ENCODE measurements around the gene ELL2. TPM values are rescaled to one million over a fixed set of nuclear protein-coding genes. Genes with fewer than 3 reads are reported as not detected.
A peak's percentile ranks its signal among the peaks of the same experiment; 100 is the strongest.
"Not testable (repeated sequence)": the region's sequence is repeated elsewhere in the genome, so short reads cannot be mapped to it uniquely, and the experiment has no call there.

The ELL2 gene
- total RNA-seq, 1 donor, result 302 TPM

DNA sequence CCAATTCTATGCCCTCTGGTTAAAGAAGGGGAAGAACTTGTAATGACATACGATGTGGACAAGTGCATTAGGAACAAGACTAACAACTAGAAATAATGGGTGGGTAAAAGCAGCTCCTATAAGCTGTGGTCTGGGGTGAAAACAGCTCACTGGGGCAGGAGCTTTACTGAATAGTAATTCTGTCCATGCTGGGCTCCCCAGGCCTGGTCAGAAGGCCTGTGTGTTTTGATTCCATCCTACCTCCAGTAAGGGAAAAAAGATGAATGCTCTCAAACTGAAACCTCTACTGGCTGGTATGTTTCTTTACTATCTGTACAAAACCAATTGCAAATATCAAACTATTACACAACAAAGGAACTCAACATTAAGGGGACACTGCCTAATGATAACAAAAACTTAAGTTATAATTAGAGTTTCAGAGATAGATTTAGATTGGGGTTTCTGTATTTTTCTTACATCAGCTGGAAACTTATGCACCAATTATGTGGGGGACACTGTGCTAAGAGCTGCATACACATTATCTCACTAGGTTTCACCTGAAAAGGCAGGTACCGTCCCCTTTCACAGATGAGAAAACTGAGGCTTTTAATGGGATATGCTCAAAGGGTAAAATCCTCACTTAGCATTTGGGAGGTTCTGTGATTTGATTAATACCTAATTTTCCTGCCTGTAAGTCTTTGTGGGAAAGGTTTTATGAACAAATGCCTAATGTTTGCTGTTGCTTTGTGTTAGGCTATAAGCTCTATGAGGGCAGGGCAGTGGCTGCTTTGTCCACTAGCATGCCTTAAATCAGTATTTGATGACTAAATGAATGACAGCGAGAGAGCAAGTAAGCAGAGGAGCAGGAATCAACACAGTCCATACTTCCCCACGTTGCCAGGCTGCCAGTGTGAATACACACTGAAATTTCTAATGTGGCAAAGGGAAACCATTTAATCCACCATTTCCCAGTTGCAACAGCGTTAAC, 53.6 kb downstream of the ELL2 start:
- TF ChIP-seq, protein P1, sequence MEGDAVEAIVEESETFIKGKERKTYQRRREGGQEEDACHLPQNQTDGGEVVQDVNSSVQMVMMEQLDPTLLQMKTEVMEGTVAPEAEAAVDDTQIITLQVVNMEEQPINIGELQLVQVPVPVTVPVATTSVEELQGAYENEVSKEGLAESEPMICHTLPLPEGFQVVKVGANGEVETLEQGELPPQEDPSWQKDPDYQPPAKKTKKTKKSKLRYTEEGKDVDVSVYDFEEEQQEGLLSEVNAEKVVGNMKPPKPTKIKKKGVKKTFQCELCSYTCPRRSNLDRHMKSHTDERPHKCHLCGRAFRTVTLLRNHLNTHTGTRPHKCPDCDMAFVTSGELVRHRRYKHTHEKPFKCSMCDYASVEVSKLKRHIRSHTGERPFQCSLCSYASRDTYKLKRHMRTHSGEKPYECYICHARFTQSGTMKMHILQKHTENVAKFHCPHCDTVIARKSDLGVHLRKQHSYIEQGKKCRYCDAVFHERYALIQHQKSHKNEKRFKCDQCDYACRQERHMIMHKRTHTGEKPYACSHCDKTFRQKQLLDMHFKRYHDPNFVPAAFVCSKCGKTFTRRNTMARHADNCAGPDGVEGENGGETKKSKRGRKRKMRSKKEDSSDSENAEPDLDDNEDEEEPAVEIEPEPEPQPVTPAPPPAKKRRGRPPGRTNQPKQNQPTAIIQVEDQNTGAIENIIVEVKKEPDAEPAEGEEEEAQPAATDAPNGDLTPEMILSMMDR (IDR thresholded peaks at IDR 0.05; ENCODE audit: insufficient read depth, low read depth, low read length), result no peak
- no peak for DNase-seq (ENCODE audit: low read depth)
- H3K4me3 ChIP-seq (ENCODE audit: low read depth, low read length), result no peak overlapping the region

DNA sequence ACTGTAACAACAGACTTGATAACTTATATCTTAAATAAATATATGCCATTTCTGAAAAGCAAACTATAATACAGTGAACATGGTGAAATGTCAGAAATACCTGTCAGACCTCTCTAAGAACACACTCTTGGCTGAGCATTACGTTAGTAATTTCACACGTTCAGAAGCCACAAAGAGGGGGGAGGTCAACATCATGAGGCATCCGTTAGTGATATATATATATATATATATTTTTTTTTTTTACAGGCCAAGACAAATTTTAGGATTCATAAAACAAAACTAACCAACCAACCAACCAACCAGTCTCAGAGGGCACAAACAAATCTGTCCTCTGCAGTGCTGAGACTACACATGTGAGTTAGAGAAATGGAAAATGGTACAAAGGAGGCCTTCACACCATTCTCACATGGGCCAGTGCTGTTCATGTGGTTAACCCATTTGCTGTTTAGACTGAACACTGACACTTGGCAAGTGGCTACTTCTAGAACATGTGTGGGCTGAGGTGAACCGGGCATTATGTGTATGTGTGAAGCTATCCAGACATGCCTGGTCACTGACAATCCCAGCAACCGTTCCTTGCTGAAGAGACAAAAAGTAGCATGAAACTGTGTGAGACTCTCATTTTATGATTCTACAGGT, 54.5 kb downstream of the ELL2 start:
- no peak overlapping the region for H3K4me3 ChIP-seq (ENCODE audit: low read depth, low read length)
- TF ChIP-seq, protein P1 (IDR thresholded peaks at IDR 0.05; ENCODE audit: insufficient read depth, low read depth, low read length), result no peak
- no peak for DNase-seq (ENCODE audit: low read depth)

DNA sequence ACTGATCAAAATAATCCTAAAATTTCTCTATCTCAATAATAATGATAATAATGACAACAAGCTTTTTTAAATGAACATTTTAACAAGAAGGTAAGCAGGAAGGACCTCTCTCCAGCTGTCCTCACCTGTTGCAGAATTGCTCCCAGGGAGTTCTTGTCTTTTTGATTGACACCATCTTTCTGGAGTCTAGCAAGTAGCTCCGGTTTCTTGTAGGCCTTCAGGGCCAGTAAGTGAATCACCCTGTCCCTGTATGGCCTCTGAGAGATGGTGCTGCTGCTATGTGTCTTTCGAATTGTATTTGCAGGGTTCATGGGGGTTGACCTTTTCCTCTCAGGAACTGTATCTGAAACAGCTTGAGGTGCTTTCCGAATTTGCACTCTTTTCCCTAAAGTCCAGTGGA, 55.3 kb downstream of the ELL2 start:
- DNase-seq (ENCODE audit: low read depth); H3K4me3 ChIP-seq (ENCODE audit: low read depth, low read length): not testable (repeated sequence)

DNA sequence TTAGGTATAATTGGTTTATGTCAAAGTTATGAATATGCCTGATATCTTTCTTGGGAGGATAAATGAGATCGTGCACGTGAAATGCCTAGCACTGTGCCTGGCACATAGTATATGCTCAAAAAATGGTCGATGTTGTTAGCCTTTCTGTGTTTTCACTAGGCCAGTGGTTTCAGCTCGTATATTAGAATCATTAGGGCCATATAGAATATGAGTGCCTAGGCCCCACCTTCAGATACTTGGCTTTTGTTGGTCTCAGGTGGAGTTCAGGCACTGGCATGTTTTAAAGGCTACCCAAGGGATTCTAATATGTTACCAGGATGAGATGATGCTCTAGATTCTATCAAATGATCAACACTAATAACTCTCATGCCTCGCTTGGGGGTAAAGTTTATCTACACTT, 56.8 kb downstream of the ELL2 start:
- DNase-seq (ENCODE audit: low read depth), result no peak
- H3K4me3 ChIP-seq (ENCODE audit: low read depth, low read length), result no peak overlapping the region
- TF ChIP-seq, protein P1 (IDR thresholded peaks at IDR 0.05; ENCODE audit: insufficient read depth, low read depth, low read length), result no peak

DNA sequence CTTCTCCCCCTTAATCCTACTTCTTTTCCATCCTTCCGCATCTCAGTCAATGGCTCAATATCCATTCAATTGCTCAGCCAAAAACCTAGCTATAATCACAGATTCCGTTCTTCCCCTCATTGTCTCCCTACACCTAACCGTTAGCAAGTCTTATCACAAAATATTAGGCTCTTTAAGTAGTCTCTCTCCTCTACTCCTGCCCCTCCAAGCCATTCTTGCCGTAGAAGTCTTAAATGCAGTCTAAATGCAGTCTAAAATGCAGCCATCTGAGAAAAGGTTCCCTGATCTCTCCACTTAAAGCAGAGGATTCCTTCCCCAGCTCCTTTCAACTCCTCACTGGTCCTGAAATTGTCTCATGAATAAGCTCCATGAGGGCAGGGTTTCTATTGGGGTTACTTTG, 57.8 kb downstream of the ELL2 start:
- H3K4me3 ChIP-seq (ENCODE audit: low read depth, low read length), result no peak overlapping the region
- TF ChIP-seq, protein P1 (IDR thresholded peaks at IDR 0.05; ENCODE audit: insufficient read depth, low read depth, low read length), result no peak

DNA sequence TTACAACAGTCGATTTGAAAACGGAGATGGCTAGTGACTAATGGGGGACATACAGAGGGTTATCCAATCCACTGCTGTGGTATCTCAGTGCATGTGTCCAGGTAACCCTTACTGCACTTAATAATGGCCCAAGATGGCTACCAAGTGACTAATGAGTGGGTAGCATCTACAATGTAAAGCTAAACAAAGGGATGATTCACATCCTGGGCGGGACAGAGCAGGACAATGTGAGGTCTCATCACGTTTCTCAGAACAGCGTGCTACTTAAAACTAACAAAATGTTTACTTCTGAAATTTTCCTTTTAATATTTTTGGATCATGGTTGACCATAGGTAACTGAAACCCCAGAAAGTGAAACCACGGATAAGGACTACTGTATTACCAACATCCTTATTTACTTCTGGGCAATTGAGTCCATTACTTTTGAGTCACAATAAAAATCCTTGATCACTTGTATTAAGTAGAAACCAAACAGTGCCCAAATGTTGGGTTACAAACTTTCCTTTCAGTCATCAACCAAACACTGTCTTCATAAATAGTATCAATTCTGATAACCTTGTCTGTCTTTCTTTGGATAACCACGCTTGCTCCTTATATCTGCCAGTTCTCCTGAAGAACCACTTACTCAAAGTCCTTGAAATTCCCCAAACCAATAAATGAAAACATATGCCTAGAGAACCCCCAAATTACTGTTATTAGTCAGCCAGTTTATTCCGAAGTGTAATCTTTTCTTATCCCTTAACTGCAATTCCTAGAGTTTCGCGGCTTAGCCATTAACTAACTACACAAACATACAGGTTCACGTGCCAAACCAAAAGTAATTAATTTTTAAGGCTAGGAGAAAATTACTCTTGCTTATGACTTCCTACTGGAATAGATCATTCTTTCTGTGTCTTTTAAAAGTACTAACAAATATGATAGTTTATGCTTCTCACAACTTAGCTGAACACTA, 59.7 kb downstream of the ELL2 start:
- peak; percentile 63 for DNase-seq (ENCODE audit: low read depth)
- no peak overlapping the region for H3K4me3 ChIP-seq (ENCODE audit: low read depth, low read length)
- TF ChIP-seq, protein P1 (IDR thresholded peaks at IDR 0.05; ENCODE audit: insufficient read depth, low read depth, low read length), result no peak

More for the DNA sequence above, 57.8 kb downstream of the ELL2 start:
- no peak for DNase-seq (ENCODE audit: low read depth)
